Measurements from ENCODE around the gene FGGY. TPM values are rescaled to one million over a fixed set of nuclear protein-coding genes. Genes with fewer than 3 reads are reported as not detected.
"Not testable (repeated sequence)": the region's sequence is repeated elsewhere in the genome, so short reads cannot be mapped to it uniquely, and the experiment has no call there.

The FGGY gene
- total and polyA plus RNA-seq, 11 donors: 7.2 to 42.9 (median 32.0) TPM

DNA sequence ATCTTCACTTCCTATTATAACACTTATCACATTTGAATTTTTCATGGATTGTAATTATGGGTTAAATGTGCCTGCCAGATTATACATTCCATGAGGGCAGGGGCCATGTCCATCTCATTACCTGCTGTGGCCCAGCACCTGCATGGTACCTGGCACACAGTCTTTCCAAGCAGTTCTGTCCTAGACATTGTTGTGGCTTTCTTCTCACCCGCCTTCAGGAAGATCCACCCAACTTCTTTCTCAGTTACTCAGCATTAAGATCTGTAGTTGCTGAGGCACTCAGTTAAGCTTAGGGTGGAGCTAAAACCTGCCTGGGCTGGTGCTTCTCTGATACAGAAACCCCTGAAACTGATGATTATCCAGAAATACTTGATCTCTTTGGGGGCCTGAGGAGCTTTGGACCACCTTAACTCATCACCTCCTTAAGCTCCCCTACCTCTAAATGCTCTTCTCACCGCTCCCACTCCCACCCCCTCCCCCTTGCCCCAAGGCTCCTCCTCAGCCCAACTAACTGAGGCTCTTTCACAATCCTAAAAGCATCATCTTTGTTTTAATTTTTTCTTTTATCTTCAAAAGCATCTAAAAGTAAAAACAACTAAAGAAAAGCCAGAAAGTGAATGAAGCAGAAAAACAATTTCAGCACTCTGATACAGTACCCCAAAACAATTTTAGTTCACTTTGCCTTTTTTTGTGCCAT, 190.6 kb downstream of the FGGY start:
- 84 to 92% (median 90%) methylated on average over 2 of the region's 2 CpGs for WGBS, 4 donors

GRCh38 chr1:59492500-59492899, 195.6 kb downstream of the FGGY start:
- WGBS, 4 donors: 74 to 89% (median 84%) methylated on average over 1 of the region's 1 CpG
- Histone ChIP-seq H3K27me3 (no peaks in the 10 kb centered on the region), H3K4me3 (no peak overlapping the region), H3K9me3 (peaks cover 0 to 26% (median 0%) of the 10 kb centered on the region in 12 donors), H3K36me3 (no peaks in the 10 kb centered on the region), H3K27ac (no peak overlapping the region), H3K4me1 (peaks cover 0 to 11% (median 0%) of the 10 kb centered on the region in 12 donors)
- no peak for DNase-seq
- no peak for ATAC-seq
- intact Hi-C loops (cut with DNase I): no loop called here
- TF ChIP-seq, protein P1, sequence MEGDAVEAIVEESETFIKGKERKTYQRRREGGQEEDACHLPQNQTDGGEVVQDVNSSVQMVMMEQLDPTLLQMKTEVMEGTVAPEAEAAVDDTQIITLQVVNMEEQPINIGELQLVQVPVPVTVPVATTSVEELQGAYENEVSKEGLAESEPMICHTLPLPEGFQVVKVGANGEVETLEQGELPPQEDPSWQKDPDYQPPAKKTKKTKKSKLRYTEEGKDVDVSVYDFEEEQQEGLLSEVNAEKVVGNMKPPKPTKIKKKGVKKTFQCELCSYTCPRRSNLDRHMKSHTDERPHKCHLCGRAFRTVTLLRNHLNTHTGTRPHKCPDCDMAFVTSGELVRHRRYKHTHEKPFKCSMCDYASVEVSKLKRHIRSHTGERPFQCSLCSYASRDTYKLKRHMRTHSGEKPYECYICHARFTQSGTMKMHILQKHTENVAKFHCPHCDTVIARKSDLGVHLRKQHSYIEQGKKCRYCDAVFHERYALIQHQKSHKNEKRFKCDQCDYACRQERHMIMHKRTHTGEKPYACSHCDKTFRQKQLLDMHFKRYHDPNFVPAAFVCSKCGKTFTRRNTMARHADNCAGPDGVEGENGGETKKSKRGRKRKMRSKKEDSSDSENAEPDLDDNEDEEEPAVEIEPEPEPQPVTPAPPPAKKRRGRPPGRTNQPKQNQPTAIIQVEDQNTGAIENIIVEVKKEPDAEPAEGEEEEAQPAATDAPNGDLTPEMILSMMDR (IDR thresholded peaks at IDR 0.05): no peak
- TF ChIP-seq POLR2A (IDR thresholded peaks at IDR 0.05): no peak

More for the DNA sequence above, 190.6 kb downstream of the FGGY start:
- Histone ChIP-seq H3K27ac (no peak overlapping the region), H3K4me3 (no peak overlapping the region), H3K9me3 (peaks cover 0 to 14% (median 0%) of the 10 kb centered on the region in 12 donors), H3K27me3 (no peaks in the 10 kb centered on the region), H3K4me1 (peaks cover 0 to 25% (median 7%) of the 10 kb centered on the region in 12 donors), H3K36me3 (no peaks in the 10 kb centered on the region)
- DNase-seq: no peak
- TF ChIP-seq POLR2A (IDR thresholded peaks at IDR 0.05): no peak
- TF ChIP-seq, protein P1 (IDR thresholded peaks at IDR 0.05): no peak
- intact Hi-C loops (cut with DNase I): no loop called here
- ATAC-seq: peak in 1 of 4 donors; percentile 31

DNA sequence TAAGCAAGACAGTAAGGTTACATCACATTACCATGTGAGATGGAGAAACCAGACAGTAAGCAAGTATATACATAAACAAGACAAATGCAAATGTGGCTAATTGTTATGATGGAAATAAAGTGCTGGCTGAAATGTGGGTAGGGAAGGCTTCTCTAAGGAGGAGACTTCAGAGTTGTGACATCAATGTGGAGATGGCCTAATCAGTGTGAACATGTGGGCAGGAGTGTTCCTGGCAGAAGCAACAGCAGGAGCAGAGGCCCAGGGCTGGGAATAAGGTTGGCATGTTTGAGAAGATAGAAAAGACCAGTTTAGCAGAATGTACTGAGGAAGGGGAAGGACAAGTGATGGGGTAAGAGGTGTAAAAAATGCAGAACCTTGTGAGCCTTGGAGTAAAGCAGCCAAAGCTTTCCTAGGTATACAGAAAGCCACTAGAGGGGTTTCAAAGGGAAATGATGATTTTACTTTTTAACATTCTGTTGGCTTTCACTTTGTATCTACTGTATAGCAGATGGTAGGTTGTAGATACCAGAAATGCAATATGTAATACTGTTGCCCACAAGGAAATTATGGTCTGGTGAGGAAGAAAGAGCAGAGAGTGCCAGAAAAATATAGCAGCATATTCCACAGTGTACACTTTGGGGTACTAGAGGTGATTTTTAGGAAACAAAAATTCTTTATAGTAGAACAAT, 197.4 kb downstream of the FGGY start:
- no peaks in the 10 kb centered on the region for H3K36me3 ChIP-seq
- no peak overlapping the region for H3K27ac ChIP-seq
- H3K4me1 ChIP-seq: peaks cover 0 to 22% (median 5%) of the 10 kb centered on the region in 12 donors
- intact Hi-C loops (cut with DNase I): no loop called here
- H3K4me3 ChIP-seq: no peak overlapping the region
- H3K9me3 ChIP-seq: peaks cover 0 to 26% (median 0%) of the 10 kb centered on the region in 12 donors
- no peaks in the 10 kb centered on the region for H3K27me3 ChIP-seq
- peak in 1 of 5 donors; percentile 28 for DNase-seq
- TF ChIP-seq, protein P1 (IDR thresholded peaks at IDR 0.05): no peak
- no peak for TF ChIP-seq POLR2A (IDR thresholded peaks at IDR 0.05)
- ATAC-seq: peak in 3 of 4 donors; percentile 34 to 78 (median 67)

DNA sequence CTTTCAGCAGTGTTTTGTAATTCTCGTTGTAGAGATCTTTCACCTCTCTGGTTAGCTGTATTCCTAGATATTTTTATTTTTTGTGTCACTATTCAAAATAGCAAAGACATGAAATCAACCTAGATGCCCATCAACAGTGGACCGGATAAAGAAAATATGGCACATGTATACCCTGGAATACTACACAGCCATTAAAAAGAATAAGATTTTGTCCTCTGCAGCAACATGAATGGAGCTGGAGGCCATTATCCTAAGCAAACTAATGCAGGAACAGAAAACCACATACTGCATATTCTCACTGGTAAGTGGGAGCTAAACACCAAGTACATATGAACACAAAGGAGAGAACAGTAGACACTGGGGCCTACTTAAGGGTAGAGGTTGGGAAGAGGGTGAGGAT, 199.3 kb downstream of the FGGY start:
- peaks cover 0 to 25% (median 0%) of the 10 kb centered on the region in 12 donors for H3K9me3 ChIP-seq
- H3K36me3 ChIP-seq; H3K4me3 ChIP-seq; DNase-seq; H3K27me3 ChIP-seq; H3K27ac ChIP-seq; ATAC-seq; intact Hi-C loops (cut with DNase I): not testable (repeated sequence)
- WGBS, 4 donors: 93 to 100% (median 96%) methylated on average over 2 of the region's 2 CpGs
- peaks cover 0 to 37% (median 5%) of the 10 kb centered on the region in 12 donors for H3K4me1 ChIP-seq
